Astrocyte of the cerebellum (primary cell): ENCODE data around the gene HHAT.

Experiments used
- DNase-seq: peaks from one replicate; pipeline ENCODE4 v3.0.0-alpha.2; 2011; ENCODE audit warnings: low read depth
- H3K4me3 ChIP-seq: 2 replicates; pipeline ENCODE4 v1.5.1; 2011; ENCODE audit warnings: mild to moderate bottlenecking, low read depth, low read length, moderate library complexity
- CTCF ChIP-seq: IDR thresholded peaks from 2 replicates; pipeline ENCODE4 v1.5.1; 2012; ENCODE audit warnings: low read length, low read depth, moderate library complexity, mild to moderate bottlenecking; ENCODE audit errors: missing control alignments
- in situ Hi-C: cut with HindIII; loops from 2 replicates; pipeline ENCODE4 v1.10.0; 2017; ENCODE audit warnings: low sequenced_read_pairs

Gene HHAT

GRCh38 chr1:210445485-210445884 is 116.8 kb downstream of the HHAT start:
- DNase-seq: no peak
- TF ChIP-seq CTCF: no peak
- H3K4me3 ChIP-seq: no peak overlapping the region
- in situ Hi-C loops: loop anchor here (5.0 kb wide), 1 partner anchor 38 kb away; no protein-coding TSS in a partner anchor

DNA sequence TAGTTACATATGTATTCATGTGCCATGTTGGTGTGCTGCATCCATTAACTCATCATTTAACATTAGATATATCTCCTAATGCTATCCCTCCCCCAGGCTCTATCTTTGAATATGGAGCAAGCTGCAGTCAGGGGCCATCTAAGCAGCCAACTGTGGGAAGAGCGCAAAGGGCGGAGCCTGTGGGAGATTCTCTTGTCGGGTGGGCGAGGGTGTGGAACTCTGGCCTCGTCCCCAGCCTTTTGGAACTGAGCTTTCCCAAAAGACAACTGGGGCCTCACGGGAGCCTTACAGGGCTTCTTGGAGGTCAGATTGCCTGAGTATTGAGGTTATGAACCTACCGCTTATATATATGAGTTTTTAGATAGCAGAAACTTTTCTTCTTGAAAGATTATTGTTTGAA is 117.2 kb downstream of the HHAT start:
- TF ChIP-seq CTCF: no peak
- in situ Hi-C loops: loop anchor here (5.0 kb wide), 1 partner anchor 39 kb away; no protein-coding TSS in a partner anchor

GRCh38 chr1:210446479-210446878 is 117.8 kb downstream of the HHAT start:
- H3K4me3 ChIP-seq: no peak overlapping the region
- no peak for DNase-seq
- TF ChIP-seq CTCF: no peak
- in situ Hi-C loops: loop anchor here (5.0 kb wide), 1 partner anchor 39 kb away; no protein-coding TSS in a partner anchor

More for the DNA sequence above, 117.2 kb downstream of the HHAT start:
- H3K4me3 ChIP-seq: no peak overlapping the region
- no peak for DNase-seq

DNA sequence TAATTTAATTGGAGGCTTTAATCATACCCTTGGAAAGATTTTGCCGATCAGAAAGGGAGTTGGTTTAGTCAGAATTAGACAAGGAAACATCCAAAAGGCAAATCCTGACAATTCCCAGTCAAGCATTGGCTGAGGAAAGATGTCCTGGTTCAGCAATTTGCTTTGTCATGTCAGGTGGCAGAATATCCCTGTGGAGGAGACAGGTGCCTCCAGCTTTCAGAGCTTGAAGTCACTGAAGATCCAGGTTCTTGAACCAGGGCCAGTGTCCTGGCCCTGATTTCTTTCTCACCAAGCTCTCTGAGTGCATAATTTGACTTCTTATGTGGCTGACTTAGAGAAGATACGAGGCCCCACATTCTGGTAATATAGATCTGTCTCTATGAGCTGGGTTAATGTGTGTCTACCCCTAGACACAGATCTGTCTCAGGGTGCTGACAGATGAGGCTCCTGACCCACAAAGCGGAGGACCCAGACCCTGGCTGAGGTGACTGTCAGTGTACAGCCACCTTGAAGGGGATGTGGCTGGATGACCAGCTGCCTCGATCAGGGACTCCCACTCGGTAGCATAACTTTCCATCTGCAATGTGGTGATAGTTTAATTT is 118.9 kb downstream of the HHAT start:
- DNase-seq: no peak
- H3K4me3 ChIP-seq: no peak overlapping the region
- in situ Hi-C loops: loop anchor here (5.0 kb wide), 1 partner anchor 40 kb away; no protein-coding TSS in a partner anchor
- no peak for TF ChIP-seq CTCF

GRCh38 chr1:210448297-210448892 is 119.7 kb downstream of the HHAT start:
- peak; percentile 53 for TF ChIP-seq CTCF
- peak; percentile 42 for DNase-seq
- in situ Hi-C loops: loop anchor here (5.0 kb wide), 1 partner anchor 41 kb away; no protein-coding TSS in a partner anchor

GRCh38 chr1:210455840-210456603 is 127.3 kb downstream of the HHAT start:
- no peak overlapping the region for H3K4me3 ChIP-seq
- no peak for TF ChIP-seq CTCF
- in situ Hi-C loops: no loop called here
- DNase-seq: no peak

More at GRCh38 chr1:210448297-210448892, 119.7 kb downstream of the HHAT start:
- H3K4me3 ChIP-seq: no peak overlapping the region
